ENCODE data around the gene NTN3. TPM values are rescaled to one million over a fixed set of nuclear protein-coding genes. Genes with fewer than 3 reads are reported as not detected.

The NTN3 gene
- total RNA-seq, 1 donor from 2014 or later = 0.30 TPM

- intact Hi-C loops (cut with DNase I) = no loop called here
Observed at GRCh38 chr16:2460916-2461315, 10.2 kb upstream of the NTN3 start.

DNA sequence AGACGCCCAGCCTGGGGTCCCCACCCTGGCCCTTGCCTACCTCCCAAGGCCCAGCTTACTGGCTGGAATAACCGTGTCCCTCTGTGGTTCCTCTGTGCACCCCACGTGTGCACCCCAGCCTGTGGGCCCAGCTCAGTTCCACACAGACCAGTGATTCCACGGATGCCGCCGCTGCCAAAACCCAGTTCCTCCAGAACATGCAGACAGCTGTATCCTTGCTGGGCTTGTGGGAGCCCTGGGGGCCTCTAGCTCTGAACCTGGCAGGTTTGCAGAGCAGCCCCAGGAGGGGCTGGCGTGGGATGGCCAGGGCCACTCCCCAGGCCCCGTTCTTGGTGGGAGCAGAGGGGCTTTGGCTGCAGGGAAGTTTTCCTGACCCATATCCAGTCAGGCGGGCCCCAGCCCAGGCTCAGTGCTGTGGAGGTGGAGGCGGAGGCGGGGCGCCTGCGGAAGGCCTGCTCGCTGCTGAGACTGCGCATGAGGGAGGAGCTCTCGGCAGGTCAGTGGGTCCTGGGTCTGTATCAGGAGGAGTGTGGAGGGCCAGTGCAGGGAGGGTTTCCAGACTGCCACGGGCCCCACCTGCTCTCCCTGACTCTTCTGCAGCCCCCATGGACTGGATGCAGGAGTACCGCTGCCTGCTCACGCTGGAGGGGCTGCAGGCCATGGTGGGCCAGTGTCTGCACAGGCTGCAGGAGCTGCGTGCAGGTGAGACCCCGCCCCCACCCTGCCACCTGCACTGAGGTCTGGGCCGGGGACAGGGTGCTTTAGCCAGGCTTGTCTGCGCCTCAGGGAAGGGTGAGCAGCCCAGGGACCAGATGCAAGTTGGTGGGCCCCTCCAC lies 8.8 kb upstream of the NTN3 start:
- intact Hi-C loops (cut with DNase I) = no loop called here

More at GRCh38 chr16:2460916-2461315, 10.2 kb upstream of the NTN3 start:
- no peak for DNase-seq (ENCODE audit: low spot score)

GRCh38 chr16:2464333-2464732 lies 6.8 kb upstream of the NTN3 start:
- intact Hi-C loops (cut with DNase I) = no loop called here
- no peak for DNase-seq (ENCODE audit: low spot score)

More for the DNA sequence above, 8.8 kb upstream of the NTN3 start:
- DNase-seq (ENCODE audit: low spot score) = no peak

GRCh38 chr16:2465653-2466415 lies 5.3 kb upstream of the NTN3 start:
- intact Hi-C loops (cut with DNase I) = no loop called here
- DNase-seq (ENCODE audit: low spot score) = no peak

DNA sequence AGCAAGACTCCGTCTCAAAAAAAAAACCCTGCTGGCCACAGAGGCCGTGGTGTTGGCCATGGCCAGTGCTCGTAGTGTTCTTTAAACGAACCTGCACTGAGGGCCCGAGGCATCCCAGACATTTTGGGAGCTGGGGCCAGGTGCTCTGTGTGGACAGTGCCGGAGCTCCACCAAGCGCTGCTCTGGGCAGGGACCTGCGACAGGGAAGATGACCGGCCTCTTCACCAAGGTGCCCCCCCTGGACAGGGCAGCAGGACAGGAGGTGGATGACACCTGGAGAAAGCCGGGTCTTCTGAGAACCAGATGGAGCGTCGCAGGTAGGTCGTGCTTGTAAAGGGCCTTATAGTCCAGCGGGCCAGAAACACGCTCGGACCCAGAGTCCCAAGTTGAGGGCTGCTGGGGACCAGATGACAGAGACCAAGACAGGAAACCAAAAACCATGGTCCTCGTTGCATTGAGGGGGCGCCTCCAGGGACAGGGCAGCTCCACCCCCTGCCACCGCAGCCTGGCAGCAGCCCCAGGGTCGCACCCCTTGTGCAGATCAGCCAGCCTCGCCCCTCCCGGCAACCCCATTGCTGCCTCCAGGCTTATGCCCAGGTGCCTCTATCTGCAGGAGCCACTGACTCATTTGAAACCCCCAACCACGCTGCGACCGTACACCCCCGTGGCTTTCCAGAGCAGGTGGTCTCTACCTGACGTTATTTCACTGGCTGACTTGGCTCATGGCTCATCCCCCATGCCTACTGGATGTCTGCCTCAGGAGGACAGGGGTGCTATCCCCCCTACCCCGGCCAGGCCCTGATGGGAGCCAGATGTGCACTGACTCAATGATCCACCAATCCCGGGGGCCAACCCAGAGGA lies 4.2 kb upstream of the NTN3 start:
- DNase-seq (ENCODE audit: low spot score) = no peak
- intact Hi-C loops (cut with DNase I) = no loop called here

- DNase-seq (ENCODE audit: low spot score) = peak; percentile 85
- intact Hi-C loops (cut with DNase I) = no loop called here
Observed at GRCh38 chr16:2467528-2468232, 3.4 kb upstream of the NTN3 start.

DNA sequence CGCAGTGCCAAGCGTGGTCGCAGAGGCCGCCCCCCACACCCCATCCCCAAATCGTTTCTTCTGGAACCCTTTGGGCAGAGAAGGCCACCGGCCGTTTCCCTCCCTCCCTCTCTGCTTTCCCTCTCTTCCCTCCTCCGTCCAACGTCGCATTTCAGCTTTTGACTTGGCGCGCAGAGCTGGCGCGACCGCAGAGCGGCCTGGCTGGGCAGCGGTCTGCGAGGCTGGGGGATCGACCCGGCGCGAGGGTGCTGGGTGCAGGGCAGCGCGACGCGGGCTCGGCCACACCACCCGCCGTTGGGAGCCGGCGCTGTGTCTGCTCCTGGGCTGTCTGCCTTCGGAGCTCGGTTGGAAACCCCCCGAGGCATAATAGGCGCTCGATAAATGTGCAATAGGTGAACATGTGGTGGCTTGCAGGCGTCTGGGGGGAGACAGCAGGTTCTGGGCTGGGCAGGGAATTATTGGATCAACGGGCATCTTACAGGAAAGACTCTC lies 2.8 kb upstream of the NTN3 start:
- no peak for DNase-seq (ENCODE audit: low spot score)
- intact Hi-C loops (cut with DNase I) = no loop called here

DNA sequence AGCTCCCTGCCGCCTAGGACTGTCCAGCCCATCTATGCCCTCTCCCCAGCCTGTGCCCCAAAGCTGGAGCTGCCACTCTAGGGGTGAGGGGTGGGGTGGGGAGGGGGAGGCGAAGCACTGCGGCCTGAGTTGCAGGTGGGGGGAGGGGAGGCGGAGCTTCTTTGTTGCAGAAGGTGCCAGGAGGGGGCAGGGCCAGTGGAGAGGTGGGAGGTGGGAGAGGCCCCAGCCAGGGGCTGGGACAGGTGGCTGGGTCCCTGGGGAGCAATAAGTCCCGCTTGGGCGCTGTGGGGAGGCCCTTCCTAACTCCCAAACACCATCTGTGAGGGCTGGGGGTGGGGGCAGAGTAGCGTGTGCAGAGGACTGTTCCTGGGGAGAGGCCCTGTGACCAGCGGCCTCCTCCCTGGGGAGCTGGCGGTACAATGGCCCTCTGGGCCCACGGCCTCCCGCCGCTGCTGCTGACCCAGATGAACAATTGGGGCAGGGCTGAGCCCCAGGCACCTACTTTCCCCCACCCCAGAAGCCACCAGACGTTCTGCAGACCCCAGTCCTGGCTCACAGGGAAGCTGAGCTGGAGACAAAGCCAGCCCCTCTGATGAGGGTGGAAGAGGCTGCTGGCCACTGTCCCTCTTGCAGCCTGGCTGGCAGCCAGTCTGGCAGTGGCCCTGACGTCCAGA lies 2.2 kb upstream of the NTN3 start:
- no peak for DNase-seq (ENCODE audit: low spot score)
- intact Hi-C loops (cut with DNase I) = no loop called here

DNA sequence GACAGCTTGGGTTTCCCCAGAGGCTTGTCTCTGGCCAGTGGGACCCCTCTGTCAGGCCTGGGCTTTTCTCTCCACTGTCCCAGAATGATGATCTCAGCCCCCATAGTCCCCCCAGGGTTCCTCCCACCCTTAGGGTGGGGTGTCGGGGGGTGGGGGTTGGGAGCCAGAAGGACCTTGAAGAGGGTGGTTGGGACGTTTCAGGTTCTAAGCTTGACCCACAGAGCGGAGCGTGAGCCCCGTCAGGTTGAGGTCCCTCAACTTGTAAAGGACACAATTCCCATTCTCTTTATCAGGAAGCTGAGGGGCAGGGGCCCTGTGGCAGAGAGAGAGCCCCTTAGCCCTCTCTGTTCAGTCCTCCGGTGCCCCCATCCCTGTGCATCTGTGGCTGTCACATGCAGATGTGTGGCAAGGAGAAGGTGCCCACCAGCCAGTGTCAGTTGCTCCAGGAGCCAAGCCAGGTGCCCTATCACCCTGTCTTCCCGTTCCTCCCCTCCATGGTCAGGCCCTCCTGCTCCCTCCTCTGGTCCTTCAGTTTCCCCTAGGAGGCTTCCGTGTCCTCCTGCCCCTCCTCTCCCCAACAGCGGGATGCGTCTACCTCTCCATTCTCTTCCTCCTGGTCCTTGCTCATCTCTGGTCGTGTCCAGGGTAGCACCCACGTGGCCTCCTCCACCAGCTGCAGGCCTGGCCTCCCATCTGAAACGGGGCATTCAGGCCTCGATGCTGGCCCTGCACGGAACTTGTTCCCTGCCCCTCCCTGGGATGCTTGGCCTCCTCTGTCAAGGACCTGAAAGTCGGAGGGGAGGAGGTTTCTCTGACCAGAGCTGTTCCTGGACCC lies 1.5 kb upstream of the NTN3 start:
- intact Hi-C loops (cut with DNase I) = no loop called here
- no peak for DNase-seq (ENCODE audit: low spot score)

GRCh38 chr16:2470234-2470601 lies 879 bp upstream of the NTN3 start:
- no peak for DNase-seq (ENCODE audit: low spot score)
- intact Hi-C loops (cut with DNase I) = no loop called here

DNA sequence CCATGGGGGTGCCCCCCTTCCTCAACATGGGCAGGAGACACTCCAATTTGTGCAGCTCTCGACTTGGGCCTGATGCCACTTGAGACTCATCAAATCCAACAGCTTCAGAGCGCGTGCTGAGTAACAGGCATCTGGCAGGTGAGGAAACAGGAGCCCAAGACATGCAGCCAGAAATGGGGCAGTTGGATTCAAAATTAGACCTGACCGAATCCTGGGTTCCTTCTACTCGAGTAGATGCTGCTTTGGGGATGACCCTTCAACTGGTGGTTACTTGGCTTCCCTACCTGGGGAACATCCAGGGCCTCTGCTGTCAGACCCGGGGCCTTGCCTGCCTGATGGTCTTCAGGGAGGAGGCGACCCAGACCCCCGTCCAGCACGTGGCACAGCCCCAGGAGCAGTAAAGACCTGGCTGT lies 488 bp upstream of the NTN3 start:
- DNase-seq (ENCODE audit: low spot score) = no peak
- intact Hi-C loops (cut with DNase I) = no loop called here

GRCh38 chr16:2471653-2472487 lies 773 bp downstream of the NTN3 start:
- DNase-seq (ENCODE audit: low spot score) = no peak

DNA sequence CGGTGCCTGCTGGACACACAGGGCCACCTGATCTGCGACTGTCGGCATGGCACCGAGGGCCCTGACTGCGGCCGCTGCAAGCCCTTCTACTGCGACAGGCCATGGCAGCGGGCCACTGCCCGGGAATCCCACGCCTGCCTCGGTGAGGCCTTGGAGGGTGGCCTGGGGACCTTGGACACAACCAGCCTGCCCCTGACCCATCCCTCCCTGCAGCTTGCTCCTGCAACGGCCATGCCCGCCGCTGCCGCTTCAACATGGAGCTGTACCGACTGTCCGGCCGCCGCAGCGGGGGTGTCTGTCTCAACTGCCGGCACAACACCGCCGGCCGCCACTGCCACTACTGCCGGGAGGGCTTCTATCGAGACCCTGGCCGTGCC lies 1.4 kb downstream of the NTN3 start:
- intact Hi-C loops (cut with DNase I) = no loop called here
- DNase-seq (ENCODE audit: low spot score) = no peak

More at GRCh38 chr16:2471653-2472487, 773 bp downstream of the NTN3 start:
- intact Hi-C loops (cut with DNase I) = no loop called here

DNA sequence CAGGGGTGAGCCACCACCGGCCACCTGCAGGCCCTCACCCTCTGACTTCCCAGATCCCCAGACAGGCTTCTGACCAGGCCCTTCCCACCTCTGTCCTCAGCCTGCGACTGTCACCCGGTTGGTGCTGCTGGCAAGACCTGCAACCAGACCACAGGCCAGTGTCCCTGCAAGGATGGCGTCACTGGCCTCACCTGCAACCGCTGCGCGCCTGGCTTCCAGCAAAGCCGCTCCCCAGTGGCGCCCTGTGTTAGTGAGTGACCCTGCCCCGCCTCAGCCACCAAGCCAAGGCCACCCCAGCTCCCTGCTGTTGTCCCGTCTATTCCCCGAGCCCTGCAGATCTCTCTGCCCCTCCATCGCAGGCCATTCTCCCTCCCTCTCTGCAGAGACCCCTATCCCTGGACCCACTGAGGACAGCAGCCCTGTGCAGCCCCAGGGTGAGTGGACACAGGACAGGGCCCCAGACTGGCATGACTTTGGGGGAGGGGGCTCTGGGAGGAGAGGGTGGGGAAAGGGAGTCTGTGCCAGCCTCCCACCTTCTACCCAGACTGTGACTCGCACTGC lies 1.9 kb downstream of the NTN3 start:
- intact Hi-C loops (cut with DNase I) = no loop called here
- no peak for DNase-seq (ENCODE audit: low spot score)

DNA sequence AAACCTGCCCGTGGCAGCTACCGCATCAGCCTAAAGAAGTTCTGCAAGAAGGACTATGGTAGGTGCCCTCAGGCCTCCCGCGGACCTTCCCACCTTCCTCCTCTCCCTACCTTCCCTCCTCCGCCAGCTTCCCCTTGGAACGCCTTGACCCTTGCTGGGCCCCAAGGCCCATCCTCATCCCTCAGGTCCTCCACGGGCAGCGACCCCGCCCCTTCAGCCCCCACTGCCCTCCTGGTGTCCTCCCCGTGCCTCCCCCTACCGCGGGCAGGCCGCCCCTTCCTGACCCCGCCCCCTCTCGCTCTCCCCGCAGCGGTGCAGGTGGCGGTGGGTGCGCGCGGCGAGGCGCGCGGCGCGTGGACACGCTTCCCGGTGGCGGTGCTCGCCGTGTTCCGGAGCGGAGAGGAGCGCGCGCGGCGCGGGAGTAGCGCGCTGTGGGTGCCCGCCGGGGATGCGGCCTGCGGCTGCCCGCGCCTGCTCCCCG lies 2.4 kb downstream of the NTN3 start:
- no peak for DNase-seq (ENCODE audit: low spot score)
- intact Hi-C loops (cut with DNase I) = no loop called here

- no peak for DNase-seq (ENCODE audit: low spot score)
Observed at GRCh38 chr16:2473999-2474876, 3.1 kb downstream of the NTN3 start.

More at GRCh38 chr16:2473999-2474876, 3.1 kb downstream of the NTN3 start:
- intact Hi-C loops (cut with DNase I) = no loop called here

Data from cardiac septum (tissue), 1 donor.